ENCODE results near the gene CPNE6.
"Not testable (repeated sequence)": the region's sequence is repeated elsewhere in the genome, so short reads cannot be mapped to it uniquely, and the experiment has no call there.

- not testable (repeated sequence) for TF ChIP-seq CTCF (optimal IDR thresholded peaks at IDR 0.05 in 1 of 3, IDR thresholded peaks at IDR 0.05 in 1 of 3, conservative IDR thresholded peaks at IDR 0.05 in 1 of 3; ENCODE audit: extremely low read depth in 1 of 3, insufficient read depth in 2 of 3, low read length in 3 of 3); EZH2 (IDR thresholded peaks at IDR 0.05; ENCODE audit: low read length)
Observed at GRCh38 chr14:24031331-24031730, 40.0 kb upstream of the CPNE6 start.
